ENCODE results near the gene ZRANB1.

The ZRANB1 gene

GRCh38 chr10:124923684-124924083 is 18.2 kb upstream of the ZRANB1 start:
- no peak for DNase-seq

GRCh38 chr10:124926548-124926947 is 15.4 kb upstream of the ZRANB1 start:
- DNase-seq, result no peak

GRCh38 chr10:124928087-124928486 is 13.8 kb upstream of the ZRANB1 start:
- DNase-seq, result no peak

- DNase-seq, result no peak
Observed at GRCh38 chr10:124928545-124928944, 13.4 kb upstream of the ZRANB1 start.

GRCh38 chr10:124935946-124936345 is 6.0 kb upstream of the ZRANB1 start:
- DNase-seq, result no peak

- no peak for DNase-seq
Observed at GRCh38 chr10:124936813-124937212, 5.1 kb upstream of the ZRANB1 start.

GRCh38 chr10:124939290-124939689 is 2.6 kb upstream of the ZRANB1 start:
- DNase-seq, result no peak

- DNase-seq, result no peak
Observed at GRCh38 chr10:124942317-124943169, 620 bp downstream of the ZRANB1 start.

GRCh38 chr10:124943301-124944092 is 1.6 kb downstream of the ZRANB1 start:
- no peak for DNase-seq

GRCh38 chr10:124944982-124945381 is 3.1 kb downstream of the ZRANB1 start:
- DNase-seq, result no peak

GRCh38 chr10:124946945-124947344 is 5.0 kb downstream of the ZRANB1 start:
- DNase-seq, result peak; percentile 96

GRCh38 chr10:124949543-124949942 is 7.6 kb downstream of the ZRANB1 start:
- no peak for DNase-seq

GRCh38 chr10:124952123-124952522 is 10.2 kb downstream of the ZRANB1 start:
- no peak for DNase-seq

- no peak for DNase-seq
Observed at GRCh38 chr10:124953421-124953820, 11.5 kb downstream of the ZRANB1 start.

- DNase-seq, result no peak
Observed at GRCh38 chr10:124955243-124955642, 13.3 kb downstream of the ZRANB1 start.

GRCh38 chr10:124955868-124956267 is 13.9 kb downstream of the ZRANB1 start:
- no peak for DNase-seq

GRCh38 chr10:124956764-124957163 is 14.8 kb downstream of the ZRANB1 start:
- no peak for DNase-seq

- DNase-seq, result no peak
Observed at GRCh38 chr10:124957404-124957947, 15.6 kb downstream of the ZRANB1 start.

- DNase-seq, result no peak
Observed at GRCh38 chr10:124959564-124959963, 17.6 kb downstream of the ZRANB1 start.

GRCh38 chr10:124961248-124961570 is 19.3 kb downstream of the ZRANB1 start:
- DNase-seq, result no peak

- DNase-seq, result no peak
Observed at GRCh38 chr10:124962421-124962820, 20.5 kb downstream of the ZRANB1 start.

- DNase-seq, result no peak
Observed at GRCh38 chr10:124963866-124964720, 22.2 kb downstream of the ZRANB1 start.

GRCh38 chr10:124966008-124966407 is 24.1 kb downstream of the ZRANB1 start:
- no peak for DNase-seq
